Measurements from ENCODE around the gene PI4KA.
"Not testable (repeated sequence)": the region's sequence is repeated elsewhere in the genome, so short reads cannot be mapped to it uniquely, and the experiment has no call there.

Gene PI4KA

GRCh38 chr22:20858615-20859416 is at the start of gene PI4KA, which contains the start of gene SNAP29:
Gene PI4KA (minus strand): TSS chr22:20858811. CDS start chr22:20858725, 86 bp downstream.
Gene SNAP29 (plus strand): TSS chr22:20859007. CDS start chr22:20859111, 104 bp downstream.
- peak; percentile 99 for DNase-seq

- DNase-seq: no peak
Measured at GRCh38 chr22:20906387-20906767, 47.8 kb upstream of the PI4KA start.

GRCh38 chr22:20905415-20906386 is 47.1 kb upstream of the PI4KA start:
- no peak for DNase-seq

- DNase-seq: no peak
Measured at GRCh38 chr22:20904980-20905355, 46.4 kb upstream of the PI4KA start.

- DNase-seq: no peak
Measured at GRCh38 chr22:20904008-20904979, 45.7 kb upstream of the PI4KA start.

GRCh38 chr22:20903093-20903492 is 44.5 kb upstream of the PI4KA start:
- no peak for DNase-seq

- DNase-seq: not testable (repeated sequence)
Measured at GRCh38 chr22:20901093-20902033, 42.8 kb upstream of the PI4KA start.

GRCh38 chr22:20899827-20900423 is 41.3 kb upstream of the PI4KA start:
- DNase-seq: no peak

- not testable (repeated sequence) for DNase-seq
Measured at GRCh38 chr22:20897737-20898136, 39.1 kb upstream of the PI4KA start.

- no peak for DNase-seq
Measured at GRCh38 chr22:20890975-20891374, 32.4 kb upstream of the PI4KA start.

- DNase-seq: no peak
Measured at GRCh38 chr22:20889904-20890540, 31.4 kb upstream of the PI4KA start.

- DNase-seq: no peak
Measured at GRCh38 chr22:20889025-20889704, 30.6 kb upstream of the PI4KA start.

GRCh38 chr22:20887375-20887774 is 28.8 kb upstream of the PI4KA start:
- no peak for DNase-seq

- DNase-seq: peak; percentile 59
Measured at GRCh38 chr22:20885557-20886323, 27.1 kb upstream of the PI4KA start.

- no peak for DNase-seq
Measured at GRCh38 chr22:20885017-20885556, 26.5 kb upstream of the PI4KA start.

- no peak for DNase-seq
Measured at GRCh38 chr22:20884454-20884853, 25.8 kb upstream of the PI4KA start.

- DNase-seq: no peak
Measured at GRCh38 chr22:20882855-20883254, 24.2 kb upstream of the PI4KA start.

Data from activated CD4-positive, alpha-beta T cell treated with anti-CD3 and anti-CD28 coated beads for 48 hours (primary cell).